ENCODE results near the gene KDM4B.

The KDM4B gene

DNA sequence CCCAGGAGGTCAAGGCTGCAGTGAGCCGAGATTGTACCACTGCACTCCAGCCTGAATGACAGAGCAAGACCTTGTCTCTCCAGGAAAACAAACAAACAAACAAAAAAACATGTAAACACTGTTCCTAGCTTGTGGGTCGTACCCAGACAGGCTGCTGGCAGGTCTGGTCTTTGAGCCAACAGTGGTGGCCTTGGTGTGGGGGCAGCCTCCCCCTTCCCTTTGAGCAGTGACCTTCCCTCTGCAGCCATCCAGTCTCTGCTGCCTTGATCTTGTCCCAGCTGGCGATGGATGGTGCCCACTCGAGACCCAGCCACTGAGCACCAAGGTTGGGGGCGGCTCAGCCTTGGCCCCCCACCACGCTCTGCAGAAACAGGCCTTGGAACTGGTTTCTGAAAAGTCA, 143.3 kb downstream of the KDM4B start:
- no peak for DNase-seq

DNA sequence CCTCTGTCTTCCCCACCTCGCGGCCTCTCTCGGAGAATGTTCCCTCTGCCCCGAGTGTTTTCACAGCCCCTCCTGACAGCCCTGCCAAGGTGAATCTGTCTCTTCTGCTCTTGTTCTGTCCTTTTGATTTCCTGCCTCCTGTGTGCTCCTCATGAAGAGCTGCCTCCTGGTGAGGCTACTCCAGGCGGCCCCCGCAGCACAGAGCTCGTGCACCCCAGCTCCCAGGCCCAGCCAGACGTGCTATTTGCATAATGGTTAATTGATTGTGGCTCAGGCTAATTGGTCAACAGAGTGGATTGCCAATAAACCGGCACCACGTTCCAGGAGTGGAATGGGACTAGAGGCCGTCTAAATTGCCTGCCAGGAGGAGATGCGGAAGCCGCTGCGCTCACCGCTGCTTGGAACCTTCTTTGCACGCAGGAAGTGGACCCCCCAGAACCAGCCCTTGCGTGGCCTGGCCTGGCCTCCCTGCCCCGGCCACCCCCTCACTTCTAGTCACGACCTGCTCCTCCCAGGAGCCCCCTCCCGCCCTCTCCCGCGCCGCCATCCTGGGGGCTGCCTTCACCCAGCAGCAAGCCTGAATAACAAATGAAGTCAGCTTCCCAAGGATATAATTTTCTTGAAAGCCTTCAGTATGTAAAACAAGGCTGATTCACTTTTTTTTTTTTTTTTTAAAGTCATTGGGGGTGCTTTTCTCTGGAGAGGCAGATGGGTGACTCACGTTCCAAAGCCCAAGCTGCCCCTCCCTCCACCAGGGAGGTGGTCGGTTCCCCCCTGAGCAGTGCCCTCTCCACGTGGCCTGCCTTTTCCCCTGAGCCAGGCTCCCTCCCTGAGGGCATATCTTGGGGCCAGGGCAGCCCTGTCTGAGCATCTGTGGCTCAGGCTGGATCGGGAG, 144.0 kb downstream of the KDM4B start:
- DNase-seq: no peak

DNA sequence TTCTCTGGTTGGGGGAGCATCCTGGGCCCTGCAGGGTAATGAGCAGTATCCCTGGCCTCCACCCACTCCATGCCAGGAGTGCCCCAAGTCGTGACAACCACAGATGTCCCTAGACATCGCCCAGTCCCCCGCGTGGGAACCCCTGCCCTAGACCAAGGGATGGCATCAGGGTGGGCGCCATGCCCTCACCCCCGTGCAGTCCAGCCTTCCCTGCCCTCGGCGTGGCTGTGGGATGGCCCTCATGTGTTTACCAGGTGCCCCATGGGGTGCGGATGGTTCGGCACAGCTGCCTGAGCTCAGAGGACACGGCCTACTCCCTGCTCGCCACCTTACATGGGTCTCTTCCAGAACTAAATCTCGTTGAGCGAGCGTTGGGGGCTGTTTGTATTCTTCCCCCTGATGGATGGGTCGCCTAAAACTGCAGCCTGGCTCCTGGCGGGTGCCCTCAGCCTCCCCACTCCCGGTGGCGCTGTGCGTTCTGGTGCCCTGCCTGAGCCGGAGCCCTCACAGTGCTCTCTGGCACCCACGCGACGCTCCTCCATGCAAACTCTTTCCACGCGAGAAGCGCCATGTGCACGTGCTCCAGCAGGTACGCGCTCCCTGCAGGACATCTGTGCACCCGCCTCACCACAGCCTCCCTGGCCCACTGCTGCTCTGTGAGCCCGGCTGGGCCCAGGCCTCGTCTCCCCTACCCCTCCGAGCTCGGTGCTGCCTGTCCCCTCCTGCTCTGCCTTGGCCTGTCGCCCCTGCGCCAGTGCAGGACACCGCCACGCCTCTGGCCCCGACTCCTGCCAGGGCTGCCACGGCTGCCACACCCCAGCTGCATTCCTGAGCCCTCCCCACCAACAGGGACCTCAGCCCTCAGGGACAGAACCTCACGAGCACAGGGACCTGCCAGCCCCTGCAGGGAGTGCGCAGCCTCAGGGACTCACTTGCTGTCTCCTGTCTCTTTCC, 145.0 kb downstream of the KDM4B start:
- DNase-seq: no peak

DNA sequence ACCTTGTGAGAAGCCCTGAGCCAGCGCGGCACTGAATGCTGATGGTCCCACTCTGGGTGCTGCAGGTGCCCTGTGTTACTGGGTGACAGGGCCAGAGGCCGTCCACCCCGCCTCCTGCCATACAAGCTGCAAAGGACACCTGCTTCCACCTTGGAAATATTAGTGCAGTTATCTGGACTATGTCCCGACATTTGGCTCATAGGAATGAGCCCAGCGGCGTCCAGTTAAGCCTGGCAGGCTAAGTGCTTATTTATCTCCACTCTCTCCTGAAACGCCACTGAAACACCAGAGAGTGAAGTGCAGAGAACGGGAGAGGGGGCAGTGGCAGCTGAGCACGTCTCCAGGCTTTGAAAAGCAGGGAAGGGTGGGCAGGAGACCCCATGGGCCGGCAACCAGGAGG, 145.8 kb downstream of the KDM4B start:
- DNase-seq: no peak

DNA sequence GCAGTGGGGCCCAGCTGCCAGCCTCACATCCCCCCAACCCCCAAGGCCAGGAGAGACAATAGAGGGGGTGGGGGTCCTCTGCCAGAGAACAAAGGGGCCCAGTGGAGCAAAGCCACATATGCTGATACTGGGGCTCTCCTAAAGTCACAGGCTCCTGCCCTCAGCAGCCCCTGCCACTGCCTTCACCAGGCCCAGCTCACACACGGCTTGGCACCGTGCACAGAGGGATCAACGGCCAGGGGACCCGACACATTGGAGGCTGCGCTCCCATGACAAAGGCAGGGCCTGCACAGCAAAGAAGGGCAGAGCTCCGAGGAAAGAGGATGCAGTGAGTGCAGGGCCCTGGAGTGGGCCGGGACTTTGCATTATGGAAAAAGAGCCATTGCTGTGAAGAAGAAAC, 146.4 kb downstream of the KDM4B start:
- DNase-seq: no peak

DNA sequence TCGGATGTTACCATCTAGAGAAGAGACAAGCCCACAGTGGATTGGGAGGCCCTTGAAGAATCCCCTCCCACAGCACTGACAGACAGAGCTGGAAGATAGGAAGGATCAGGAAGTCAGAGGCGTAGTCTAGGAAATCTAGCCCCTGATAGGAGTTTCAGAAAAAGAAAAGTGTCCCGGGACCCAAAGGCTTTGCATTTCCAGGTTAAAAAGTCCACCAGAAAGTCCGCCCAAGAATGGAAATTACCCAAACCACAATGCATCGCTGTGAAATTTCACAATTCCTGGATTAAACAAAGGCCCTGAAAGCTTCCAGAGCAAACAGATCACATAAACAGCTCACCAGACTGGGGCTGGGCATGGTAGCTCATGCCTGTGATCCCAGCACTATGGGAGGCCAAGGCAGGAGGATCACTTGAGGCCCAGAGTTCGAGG, 146.9 kb downstream of the KDM4B start:
- no peak for DNase-seq

DNA sequence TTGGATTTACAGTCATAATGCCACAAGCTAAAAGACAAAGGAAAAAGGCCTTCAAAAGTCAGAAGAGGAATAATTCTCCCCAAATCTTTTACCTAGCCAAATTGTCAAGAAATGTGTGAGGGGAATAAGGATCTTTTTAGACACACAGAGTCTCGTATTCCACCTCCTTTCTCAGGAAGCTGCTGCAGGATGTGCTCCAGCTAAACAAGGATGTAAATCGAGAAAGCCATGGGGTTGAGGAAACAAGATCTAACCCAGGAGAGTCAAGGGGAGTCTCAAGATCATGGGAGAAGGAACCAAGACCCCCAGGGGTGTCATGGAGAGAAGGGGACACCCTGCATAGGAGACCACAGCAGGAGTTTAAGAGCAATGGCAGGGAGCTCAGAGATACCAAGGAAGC, 147.4 kb downstream of the KDM4B start:
- no peak for DNase-seq

DNA sequence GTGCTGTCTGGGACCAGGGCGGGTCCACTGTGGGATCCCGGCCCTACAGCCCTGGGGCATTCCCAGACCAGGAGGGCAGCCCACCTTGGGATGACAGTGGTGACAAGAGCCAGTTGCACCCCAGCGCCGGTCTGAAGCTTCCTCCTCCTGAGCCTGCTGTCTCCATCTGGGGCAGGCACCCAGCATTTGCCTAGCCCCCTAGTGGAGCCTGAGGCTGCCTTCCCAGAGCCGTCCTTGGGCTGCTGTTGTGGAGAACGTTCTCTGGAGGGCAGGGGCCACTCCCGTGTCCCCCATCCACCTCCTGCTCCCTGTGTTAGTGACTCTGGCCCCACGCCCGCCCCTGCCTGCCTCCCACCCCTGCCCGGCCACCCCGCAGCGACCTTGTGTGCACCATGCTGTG, 148.5 kb downstream of the KDM4B start:
- no peak for DNase-seq

DNA sequence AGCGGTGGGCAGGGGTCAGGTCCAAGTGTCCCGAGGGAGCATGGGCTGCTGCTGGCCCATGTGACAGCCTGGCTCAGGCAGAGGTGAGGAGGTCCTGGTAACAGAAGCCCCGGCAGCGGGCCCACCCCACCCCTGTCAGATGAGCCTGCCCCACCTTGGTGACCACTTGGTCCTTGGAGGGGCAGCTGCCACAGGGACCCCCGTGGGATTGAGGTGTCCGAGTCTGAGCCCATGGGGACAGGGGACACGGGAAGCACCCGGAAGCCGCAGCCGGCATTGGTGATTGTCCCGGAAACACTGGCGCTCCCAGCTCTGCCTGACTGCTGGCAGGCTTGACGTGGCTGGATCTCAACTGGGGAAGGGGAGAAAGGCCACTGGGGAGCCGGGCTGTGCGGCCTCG, 149.1 kb downstream of the KDM4B start:
- no peak for DNase-seq

DNA sequence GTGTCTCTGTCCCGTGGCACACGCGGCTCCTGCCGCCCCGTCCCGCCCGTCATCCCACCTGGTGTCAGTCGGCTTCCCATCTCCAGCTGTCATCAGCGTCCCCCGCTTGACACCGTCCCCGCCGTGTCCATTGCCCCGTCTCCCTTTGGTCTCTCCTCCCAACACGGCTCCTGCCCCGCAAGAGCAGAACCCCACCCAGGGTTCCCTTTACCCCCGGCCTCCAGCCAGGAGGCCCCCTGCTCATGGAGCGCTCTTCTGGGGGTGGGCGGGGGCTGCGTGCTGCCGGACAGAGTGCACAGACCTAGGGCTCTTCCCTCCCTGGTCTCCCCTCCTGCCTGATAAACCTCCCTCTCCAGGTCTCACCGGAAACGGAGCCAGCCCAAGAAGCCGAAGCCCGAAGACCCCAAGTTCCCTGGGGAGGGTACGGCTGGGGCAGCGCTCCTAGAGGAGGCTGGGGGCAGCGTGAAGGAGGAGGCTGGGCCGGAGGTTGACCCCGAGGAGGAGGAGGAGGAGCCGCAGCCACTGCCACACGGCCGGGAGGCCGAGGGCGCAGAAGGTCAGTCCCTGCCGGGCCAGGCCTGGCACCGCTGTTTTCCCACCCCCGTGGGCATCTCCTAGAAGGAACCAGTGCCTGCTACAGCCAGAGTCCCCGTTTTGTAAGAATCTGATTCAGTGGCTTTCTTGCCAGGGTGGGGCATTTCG, 150.5 kb downstream of the KDM4B start:
- no peak for DNase-seq

DNA sequence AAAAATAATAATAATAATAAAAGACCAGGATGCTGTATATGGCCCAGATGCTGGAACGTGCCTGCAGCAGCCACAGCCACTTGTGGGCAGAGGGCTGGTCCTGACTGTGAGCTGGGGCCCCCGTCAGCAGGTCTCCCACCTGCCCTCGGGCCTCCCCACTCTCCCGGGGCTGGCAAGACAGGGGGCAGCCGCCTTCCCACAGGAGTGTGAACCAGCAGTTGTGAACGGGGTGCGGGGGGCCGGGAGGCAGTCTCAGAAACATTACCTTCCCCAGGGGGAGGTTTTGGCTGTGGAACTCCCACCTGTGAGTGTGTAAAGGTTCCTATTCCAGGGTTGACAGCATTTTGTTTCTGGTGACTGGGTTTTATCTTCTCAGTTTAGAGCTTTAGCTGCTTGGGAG, 151.4 kb downstream of the KDM4B start:
- DNase-seq: no peak

DNA sequence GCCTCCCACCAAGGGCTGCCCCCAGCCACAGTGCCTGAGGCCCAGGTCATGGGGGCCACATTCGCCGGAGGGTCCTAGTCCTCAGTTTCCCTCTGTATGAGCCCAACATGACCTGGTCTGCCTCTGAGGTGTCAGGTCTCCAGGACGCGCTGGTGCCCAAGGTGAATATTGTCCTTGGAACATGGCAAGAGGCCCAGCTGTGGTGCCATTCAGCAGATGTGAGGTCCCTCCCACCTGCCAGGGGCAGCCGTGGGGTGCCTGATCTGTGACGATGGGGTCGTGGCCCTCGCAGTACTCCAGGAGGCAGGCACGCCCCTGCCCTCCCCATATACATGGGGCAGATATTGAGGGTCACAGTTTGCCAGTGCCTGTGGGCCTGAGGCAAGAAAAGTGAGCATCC, 151.9 kb downstream of the KDM4B start:
- no peak for DNase-seq

DNA sequence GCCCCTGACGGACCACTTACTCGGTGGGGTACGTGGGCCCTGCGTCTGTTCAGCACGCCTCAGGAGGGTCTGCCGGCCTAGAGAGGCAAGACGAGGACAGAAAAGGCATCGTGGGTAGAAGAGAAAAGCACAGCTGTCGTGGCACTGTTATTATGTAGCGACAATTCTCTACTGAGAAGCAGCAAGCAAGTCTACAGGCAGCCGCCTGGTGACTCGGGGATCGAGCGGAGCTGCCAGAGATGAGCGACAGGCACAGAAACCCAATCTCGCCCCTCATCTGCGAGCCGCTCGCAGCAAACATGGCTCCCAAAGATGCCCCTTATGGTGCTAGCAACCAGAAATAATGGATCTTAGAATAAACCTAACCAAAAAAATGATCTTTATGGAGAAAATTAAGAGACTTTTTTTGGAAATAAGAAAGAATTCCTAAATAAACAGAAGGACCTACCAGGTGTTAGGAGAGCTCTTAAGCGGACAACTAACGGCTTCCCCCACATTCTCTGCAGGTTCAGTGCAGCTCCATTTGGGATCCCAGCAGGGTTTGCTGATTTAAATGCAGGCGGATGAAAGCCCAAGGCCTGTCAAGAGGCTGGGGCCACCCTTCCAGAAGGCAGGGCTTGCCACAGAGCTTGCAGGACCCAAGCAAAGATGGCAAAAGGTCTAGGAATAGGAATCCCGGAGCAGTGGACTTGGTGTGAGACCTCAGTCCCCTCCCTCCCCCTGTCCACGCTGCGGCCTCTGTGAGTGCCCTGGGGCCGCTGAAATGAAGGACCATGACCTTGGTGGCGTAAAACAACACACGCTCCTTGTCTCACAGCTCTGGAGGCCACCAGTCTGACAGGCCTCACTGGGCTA, 152.6 kb downstream of the KDM4B start:
- no peak for DNase-seq

DNA sequence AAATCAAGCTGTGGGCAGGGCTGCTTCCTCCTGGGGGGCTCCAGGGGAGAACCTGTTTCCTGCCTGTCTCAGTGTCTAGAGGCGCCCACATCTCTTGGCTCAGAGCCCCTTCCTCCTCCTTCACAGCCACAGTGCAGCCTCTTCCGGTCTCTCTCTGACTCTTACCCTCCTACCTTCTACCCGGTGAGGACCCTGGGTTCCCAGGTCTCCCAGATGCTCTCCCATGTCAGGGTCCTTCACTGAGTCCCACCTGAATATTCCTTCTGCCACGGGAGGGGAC, 153.1 kb downstream of the KDM4B start:
- no peak for DNase-seq

DNA sequence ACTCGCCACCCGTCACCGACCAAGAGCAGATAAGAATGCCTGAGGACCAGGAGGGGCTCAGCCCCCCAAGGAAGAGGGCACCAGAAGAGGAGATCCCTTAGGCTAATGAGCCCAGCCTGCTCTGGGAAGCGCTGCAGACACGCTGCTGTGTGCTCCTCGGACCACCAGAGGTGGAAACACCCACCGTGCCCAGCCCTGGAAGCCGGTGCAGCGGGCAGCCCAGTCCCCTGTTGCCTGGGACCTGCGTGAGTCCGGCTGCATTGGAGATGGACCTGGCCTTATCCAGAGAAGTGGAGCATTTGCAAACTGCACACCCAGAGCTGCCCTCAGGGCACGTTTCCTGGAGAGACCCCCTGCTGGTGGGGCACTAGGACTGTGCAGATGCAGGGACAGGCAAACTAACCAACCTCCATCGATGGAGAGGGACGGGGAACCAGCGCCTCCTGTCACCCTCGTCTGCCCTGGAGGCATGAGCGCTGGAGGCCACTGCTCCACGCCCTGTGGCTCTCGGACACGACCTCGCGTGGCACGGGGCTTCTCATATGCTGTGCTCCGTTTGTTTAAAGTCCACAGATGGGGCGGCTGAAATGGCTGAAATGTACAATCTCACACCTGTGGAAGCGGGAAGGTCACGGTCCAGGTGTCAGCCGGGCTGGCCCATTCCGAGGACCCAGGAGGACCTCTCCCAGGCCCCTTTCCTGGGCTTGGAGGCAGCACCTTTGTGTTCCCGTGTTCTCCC, 153.9 kb downstream of the KDM4B start:
- DNase-seq: no peak

DNA sequence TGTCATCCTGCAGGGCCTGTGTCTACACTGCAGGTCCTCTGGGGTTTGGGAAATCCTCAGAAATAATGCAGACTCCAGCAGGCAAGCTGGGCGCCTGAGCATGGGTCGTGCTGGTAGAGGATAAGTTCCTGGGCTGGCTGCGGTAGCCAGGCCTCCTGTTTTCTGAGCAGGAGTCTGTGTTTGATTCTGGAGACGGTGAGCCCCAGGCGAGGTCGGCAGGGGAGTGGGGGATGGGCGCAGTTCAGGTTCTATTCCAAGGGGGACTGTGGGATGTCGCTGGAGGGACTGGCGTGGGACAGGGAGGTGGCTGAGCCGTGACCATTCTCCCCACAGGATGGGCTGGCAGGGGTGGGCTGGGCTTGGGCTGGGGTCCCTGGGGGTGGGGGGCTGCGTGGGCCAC, 154.7 kb downstream of the KDM4B start:
- no peak for DNase-seq

DNA sequence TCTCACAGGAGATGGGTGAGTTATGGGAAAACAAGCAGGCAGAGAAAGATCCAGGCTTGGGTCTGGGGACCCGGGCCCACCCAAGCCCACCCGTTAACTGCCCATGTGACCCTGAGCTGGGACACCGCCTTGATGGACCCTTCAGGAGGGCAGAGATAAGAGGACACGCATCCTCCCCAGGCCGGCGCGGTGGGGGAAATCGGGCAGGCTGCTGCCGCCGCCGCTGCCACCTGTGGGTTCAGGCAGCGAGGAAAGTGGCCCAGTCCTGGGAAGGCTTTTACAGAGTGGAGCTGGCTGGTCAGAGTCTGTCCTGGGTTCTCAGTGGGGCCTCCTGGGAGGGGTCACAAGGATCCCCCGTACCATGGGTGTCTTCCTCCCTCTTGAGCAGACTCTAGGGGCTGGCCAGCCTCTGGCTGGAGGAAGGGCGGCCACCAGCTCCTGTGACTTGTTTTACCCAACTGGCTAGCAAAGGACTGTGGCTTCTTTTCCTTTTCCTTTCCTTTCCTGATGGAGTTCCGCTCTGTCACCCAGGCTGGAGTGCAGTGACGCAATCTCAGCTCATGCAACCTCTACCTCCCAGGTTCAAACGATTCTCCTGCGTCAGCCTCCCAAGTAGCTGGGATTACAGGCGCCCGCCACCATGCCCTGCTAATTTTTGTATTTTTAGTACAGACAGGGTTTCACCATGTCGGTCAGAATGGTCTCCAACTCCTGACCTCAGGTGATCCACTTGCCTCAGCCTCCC, 155.4 kb downstream of the KDM4B start:
- no peak for DNase-seq

DNA sequence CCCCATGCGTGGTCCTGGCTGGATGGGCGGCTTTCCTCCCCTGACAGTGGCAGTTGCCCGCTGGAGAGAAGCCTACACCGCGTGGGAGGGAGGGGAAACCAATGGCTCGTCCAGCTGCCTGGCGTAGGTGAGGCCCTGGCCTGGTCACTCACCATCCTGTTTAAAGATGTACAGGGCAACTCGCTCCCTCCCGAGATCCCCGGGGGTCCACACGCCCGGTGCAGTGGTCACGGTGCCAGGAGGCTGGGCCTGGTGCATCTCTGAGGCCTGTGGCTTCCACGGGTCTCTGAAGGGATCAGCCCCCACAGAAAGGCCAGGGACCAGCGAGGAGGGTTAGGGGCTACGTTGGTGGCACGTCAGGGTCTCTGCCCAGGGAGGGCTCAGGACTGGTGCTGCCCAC, 156.5 kb downstream of the KDM4B start:
- DNase-seq: no peak

DNA sequence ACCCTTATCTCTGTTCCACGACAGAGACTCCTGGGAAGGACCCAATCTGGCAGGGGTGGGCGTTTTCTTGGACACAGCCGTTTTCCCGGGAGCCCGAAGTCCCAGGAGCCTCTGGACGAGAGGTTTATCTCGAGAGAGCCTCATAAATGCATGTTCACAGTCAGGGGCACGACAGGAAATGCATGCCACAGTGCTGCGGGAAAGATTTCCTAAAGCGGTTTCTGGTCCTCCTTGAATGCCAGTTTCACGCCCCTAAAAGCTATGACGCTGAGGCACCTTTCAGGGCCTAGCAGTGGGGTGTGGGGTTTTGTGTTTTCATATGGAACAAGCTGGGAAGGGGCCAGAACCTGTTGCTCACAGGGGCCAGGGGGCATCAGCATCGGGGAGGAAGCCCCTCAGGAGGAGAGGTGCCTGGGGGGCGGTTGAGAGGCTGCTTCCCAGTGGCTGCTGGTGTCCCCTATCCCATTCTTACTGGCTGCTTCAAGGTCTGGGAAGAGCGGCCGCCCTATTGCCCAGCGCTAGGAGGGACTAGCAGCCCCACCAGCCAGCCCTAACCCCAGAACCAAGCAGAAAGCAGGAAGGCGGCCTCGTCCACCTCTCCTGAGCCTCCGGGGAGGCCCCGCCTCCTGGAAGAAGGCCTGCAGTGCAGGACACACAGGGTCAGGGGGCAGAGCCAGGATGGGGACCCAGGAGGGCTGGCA, 157.0 kb downstream of the KDM4B start:
- DNase-seq: no peak

DNA sequence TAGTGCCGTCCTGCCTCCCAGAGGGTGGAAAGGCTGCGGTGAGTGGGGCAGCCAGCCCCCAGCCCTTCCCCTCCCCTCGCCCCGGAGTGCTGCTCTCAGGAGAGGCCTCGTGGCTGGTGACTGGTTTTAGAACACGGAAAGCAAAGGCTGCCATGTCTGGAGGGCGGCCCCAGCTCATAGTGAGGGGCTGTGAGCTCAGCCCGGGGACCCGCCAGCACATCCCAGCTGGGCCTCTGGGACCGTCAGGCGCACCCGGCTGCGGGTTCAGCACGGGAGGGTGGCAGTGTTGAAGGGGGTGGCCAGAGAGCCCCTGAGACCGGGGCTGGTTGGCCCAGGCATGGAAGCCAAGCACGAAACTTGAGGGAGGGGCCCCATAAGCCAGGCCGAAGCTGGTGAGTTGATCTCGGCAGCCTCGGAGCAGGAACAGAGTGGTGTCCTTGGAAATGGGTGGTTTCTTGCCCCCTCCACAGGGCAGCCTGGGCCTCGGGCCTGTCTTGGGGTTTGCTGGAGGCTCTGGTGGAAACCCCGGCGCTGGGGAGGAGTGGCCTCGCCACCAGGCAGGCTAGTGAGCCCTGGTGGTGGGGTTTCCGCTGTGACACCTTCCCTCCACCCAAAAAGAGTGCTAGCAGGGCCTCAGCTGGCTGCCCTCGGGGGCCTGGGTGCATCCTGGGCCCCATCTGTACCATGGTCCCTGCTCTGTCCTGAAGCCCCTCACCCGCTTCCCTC, 157.7 kb downstream of the KDM4B start:
- DNase-seq: no peak

All from CD4-positive, alpha-beta T cell treated with Interleukin-6 for 4 hours (primary cell).